Hepatocyte (in vitro differentiated cells): Measurements from ENCODE around the gene MEOX1. TPM values are rescaled to one million over a fixed set of nuclear protein-coding genes. Genes with fewer than 3 reads are reported as not detected.
A peak's percentile ranks its signal among the peaks of the same experiment; 100 is the strongest.

Experiments
- DNase-seq: peaks from one replicate; pipeline ENCODE4 v3.0.0-alpha.2; 2016; ENCODE audit warnings: low spot score
- H2AFZ ChIP-seq: fragments of 200-600 bp; sonication (generic); 2 replicates; pipeline ENCODE4 v1.6.0; 2016; ENCODE audit warnings: antibody characterized with exemption, mild to moderate bottlenecking
- H3K27ac ChIP-seq: fragments of 200-600 bp; sonication (generic); 2 replicates; pipeline ENCODE4 v1.5.1; 2016; ENCODE audit warnings: mild to moderate bottlenecking
- H3K27me3 ChIP-seq: fragments of 200-600 bp; sonication (generic); 2 replicates; pipeline ENCODE4 v1.6.1; 2016
- H3K36me3 ChIP-seq: fragments of 200-600 bp; sonication (generic); replicated peaks from 2 replicates; pipeline ENCODE4 v1.5.1; 2016; ENCODE audit warnings: low read depth; ENCODE audit not compliant: insufficient read depth
- H3K4me1 ChIP-seq: fragments of 200-600 bp; sonication (generic); 2 replicates; pipeline ENCODE4 v1.5.1; 2016; ENCODE audit warnings: mild to moderate bottlenecking, moderate library complexity; ENCODE audit not compliant: insufficient read depth
- H3K4me2 ChIP-seq: fragments of 200-600 bp; sonication (generic); 2 replicates; pipeline ENCODE4 v1.6.0; 2016
- H3K4me3 ChIP-seq: fragments of 200-600 bp; sonication (generic); 2 replicates; pipeline ENCODE4 v1.5.1; 2016; ENCODE audit warnings: mild to moderate bottlenecking
- H3K79me2 ChIP-seq: fragments of 200-600 bp; sonication (generic); 2 replicates; pipeline ENCODE4 v1.6.0; 2017; ENCODE audit warnings: mild to moderate bottlenecking
- H3K9me2 ChIP-seq: fragments of 200-600 bp; sonication (generic); replicated peaks from 2 replicates; pipeline ENCODE4 v1.6.0; 2017; ENCODE audit warnings: mild to moderate bottlenecking; ENCODE audit not compliant: insufficient read depth
- H3K9me3 ChIP-seq: fragments of 200-600 bp; sonication (generic); 2 replicates; pipeline ENCODE4 v1.5.1; 2016; ENCODE audit warnings: low read depth, mild to moderate bottlenecking
- H4K20me1 ChIP-seq: fragments of 200-600 bp; sonication (generic); 2 replicates; pipeline ENCODE4 v1.6.0; 2016; ENCODE audit warnings: mild to moderate bottlenecking; ENCODE audit not compliant: insufficient read depth, poor library complexity, severe bottlenecking
- CTCF ChIP-seq: fragments of 200-600 bp; sonication (generic); IDR thresholded peaks from 2 replicates; pipeline ENCODE4 v1.5.1; 2016; ENCODE audit warnings: antibody characterized with exemption, mild to moderate bottlenecking; ENCODE audit not compliant: poor library complexity
- EZH2 ChIP-seq: fragments of 200-600 bp; sonication (generic); IDR thresholded peaks from 2 replicates; pipeline ENCODE4 v1.6.1; 2016; ENCODE audit warnings: antibody characterized with exemption, mild to moderate bottlenecking, borderline replicate concordance
- EZH2phosphoT487 ChIP-seq: fragments of 200-600 bp; sonication (generic); IDR thresholded peaks from one replicate; pipeline ENCODE4 v1.6.1; 2018; ENCODE audit warnings: antibody characterized with exemption, mild to moderate bottlenecking, low read depth, moderate library complexity; ENCODE audit not compliant: unreplicated experiment, severe bottlenecking
- WGBS: methylation state at CpG from one replicate; pipeline ENCODE4 v1.1.6; 2016; ENCODE audit warnings: low lambda C conversion rate; ENCODE audit errors: missing lambda C conversion rate; 5-methylcytosine and 5-hydroxymethylcytosine counted together
- polyA plus RNA-seq: library from polyadenylated mRNA; unstranded; fragments of >200 nt; fragmentation: Nextera tagmentation; extraction: Ambion mirVana; gene quantifications from 2 replicates; pipeline ENCODE4 v1.2.1, GENCODE V29; 2016
- total RNA-seq: library from RNA; depleted of rRNA; stranded (reverse); fragments of >200 nt; gene quantifications from 2 replicates; pipeline ENCODE4 v1.2.3, GENCODE V29; 2014

Gene MEOX1
- total and polyA plus RNA-seq, 2 experiments from 2014 or later, result 0.33 to 0.90 TPM

- H3K4me3 ChIP-seq, result no peak overlapping the region
- H4K20me1 ChIP-seq, result no peaks in the 10 kb centered on the region
- no peaks in the 10 kb centered on the region for H3K79me2 ChIP-seq
- no peaks in the 10 kb centered on the region for H3K9me3 ChIP-seq
- no peak for DNase-seq
- no peaks in the 10 kb centered on the region for H3K27me3 ChIP-seq
- no peaks in the 10 kb centered on the region for H3K36me3 ChIP-seq
- no peak for TF ChIP-seq EZH2phosphoT487
- no peak for TF ChIP-seq EZH2
- TF ChIP-seq CTCF, result no peak
- no peaks in the 10 kb centered on the region for H3K9me2 ChIP-seq
- 86% methylated on average over 4 of the region's 4 CpGs for WGBS
- H2AFZ ChIP-seq, result no peak overlapping the region
- no peak overlapping the region for H3K4me2 ChIP-seq
- H3K4me1 ChIP-seq, result peaks cover 61% of the 10 kb centered on the region
- peak overlapping the region; percentile 45 for H3K27ac ChIP-seq
Measured at GRCh38 chr17:43665937-43666236, 4.2 kb upstream of the MEOX1 start.

GRCh38 chr17:43665084-43665936, 3.6 kb upstream of the MEOX1 start:
- Histone ChIP-seq H2AFZ (no peak overlapping the region), H3K4me3 (no peak overlapping the region), H3K4me2 (no peak overlapping the region), H3K9me2 (no peaks in the 10 kb centered on the region), H3K27ac (peak overlapping the region; percentile 45), H3K9me3 (no peaks in the 10 kb centered on the region), H3K27me3 (no peaks in the 10 kb centered on the region), H3K4me1 (peaks cover 55% of the 10 kb centered on the region), H4K20me1 (no peaks in the 10 kb centered on the region), H3K79me2 (no peaks in the 10 kb centered on the region), H3K36me3 (no peaks in the 10 kb centered on the region)
- 56% methylated on average over 25 of the region's 26 CpGs for WGBS
- TF ChIP-seq CTCF (no peak), EZH2 (no peak), EZH2phosphoT487 (no peak)
- peak; percentile 41 for DNase-seq

GRCh38 chr17:43664096-43664495, 2.4 kb upstream of the MEOX1 start:
- no peak overlapping the region for H3K4me3 ChIP-seq
- no peak overlapping the region for H2AFZ ChIP-seq
- no peak overlapping the region for H3K4me2 ChIP-seq
- no peaks in the 10 kb centered on the region for H3K79me2 ChIP-seq
- no peaks in the 10 kb centered on the region for H4K20me1 ChIP-seq
- TF ChIP-seq EZH2 (no peak), CTCF (no peak), EZH2phosphoT487 (no peak)
- peaks cover 44% of the 10 kb centered on the region for H3K4me1 ChIP-seq
- no peaks in the 10 kb centered on the region for H3K9me3 ChIP-seq
- H3K27ac ChIP-seq, result no peak overlapping the region
- no peak for DNase-seq
- H3K27me3 ChIP-seq, result no peaks in the 10 kb centered on the region
- no peaks in the 10 kb centered on the region for H3K36me3 ChIP-seq
- H3K9me2 ChIP-seq, result no peaks in the 10 kb centered on the region
- 87% methylated on average over 12 of the region's 12 CpGs for WGBS
